ENCODE results near the gene TOP1. TPM values are rescaled to one million over a fixed set of nuclear protein-coding genes. Genes with fewer than 3 reads are reported as not detected.

Gene TOP1
- polyA plus RNA-seq, 2 of the 4 experiments (the other 2 are of a cell fraction) = 20.8 to 70.6 TPM

- ChIA-PET POLR2A (interaction anchor here (1.1 kb wide), 1 partner anchor 8 kb away, joined by 5 read pairs; no protein-coding TSS in a partner anchor), CTCF (interaction anchor here (0.6 to 7.9 kb wide), 28 partner anchors 7 to 286 kb away, joined by 3 to 103 read pairs (median 5); partner anchors contain the start of gene LPIN3)
- no peak for TF ChIP-seq ZFP36 (IDR thresholded peaks at IDR 0.05; ENCODE audit: borderline replicate concordance, partially characterized antibody)
- TF ChIP-seq EHMT2 (IDR thresholded peaks at IDR 0.05; ENCODE audit: low read depth) = no peak
- no peak overlapping the region for H3K4me2 ChIP-seq
- DNase-seq (ENCODE audit: low read depth in 1 of 2, low spot score in 1 of 2) (no peak), ATAC-seq (no peak), FAIRE-seq (no peak)
- WGBS (ENCODE audit: missing lambda C conversion rate) = 66% methylated on average over 8 of the region's 9 CpGs
- H3K4me1 ChIP-seq = peaks cover 7% of the 10 kb centered on the region
- no peak overlapping the region for H3K4me3 ChIP-seq
- H3K9me3 ChIP-seq = no peaks in the 10 kb centered on the region
- no peak overlapping the region for H3K27ac ChIP-seq
Measured at GRCh38 chr20:41134362-41135186, 106.0 kb downstream of the TOP1 start.

- Histone ChIP-seq H3K9me3 (no peaks in the 10 kb centered on the region), H3K4me2 (no peak overlapping the region), H3K4me1 (peaks cover 7% of the 10 kb centered on the region), H3K27ac (no peak overlapping the region), H3K4me3 (no peak overlapping the region)
- peak; percentile 44 to 72 for DNase-seq (ENCODE audit: low read depth in 1 of 2, low spot score in 1 of 2)
- TF ChIP-seq RAD21 (conservative IDR thresholded peaks at IDR 0.05 in 1 of 2, IDR thresholded peaks at IDR 0.05 in 1 of 2) (peak; percentile 59 to 61), CTCF (IDR thresholded peaks at IDR 0.05) (peak; percentile 76), SMC3 (IDR thresholded peaks at IDR 0.05) (peak; percentile 55), RFX5 (IDR thresholded peaks at IDR 0.05) (no peak)
- TF ChIP-seq, protein P1, sequence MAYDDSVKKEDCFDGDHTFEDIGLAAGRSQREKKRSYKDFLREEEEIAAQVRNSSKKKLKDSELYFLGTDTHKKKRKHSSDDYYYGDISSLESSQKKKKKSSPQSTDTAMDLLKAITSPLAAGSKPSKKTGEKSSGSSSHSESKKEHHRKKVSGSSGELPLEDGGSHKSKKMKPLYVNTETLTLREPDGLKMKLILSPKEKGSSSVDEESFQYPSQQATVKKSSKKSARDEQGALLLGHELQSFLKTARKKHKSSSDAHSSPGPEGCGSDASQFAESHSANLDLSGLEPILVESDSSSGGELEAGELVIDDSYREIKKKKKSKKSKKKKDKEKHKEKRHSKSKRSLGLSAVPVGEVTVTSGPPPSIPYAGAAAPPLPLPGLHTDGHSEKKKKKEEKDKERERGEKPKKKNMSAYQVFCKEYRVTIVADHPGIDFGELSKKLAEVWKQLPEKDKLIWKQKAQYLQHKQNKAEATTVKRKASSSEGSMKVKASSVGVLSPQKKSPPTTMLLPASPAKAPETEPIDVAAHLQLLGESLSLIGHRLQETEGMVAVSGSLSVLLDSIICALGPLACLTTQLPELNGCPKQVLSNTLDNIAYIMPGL (CRISPR knock-in tag; IDR thresholded peaks at IDR 0.05; ENCODE audit: borderline replicate concordance) = no peak
- FAIRE-seq = no peak
- WGBS (ENCODE audit: missing lambda C conversion rate) = 49% methylated on average over 13 of the region's 13 CpGs
- ATAC-seq = peak; percentile 41 to 71; a peak in 4 of 6 replicates
- CTCF ChIA-PET = interaction anchor here (0.6 to 7.9 kb wide), 29 partner anchors 8 to 214 kb away, joined by 3 to 103 read pairs (median 5); partner anchors contain the start of gene LPIN3
- POLR2A ChIA-PET = interaction anchor here (1.1 kb wide), 1 partner anchor 9 kb away, joined by 5 read pairs; no protein-coding TSS in a partner anchor
Measured at GRCh38 chr20:41135187-41135887, 106.7 kb downstream of the TOP1 start.

GRCh38 chr20:41135888-41136679, 107.5 kb downstream of the TOP1 start:
- ChIA-PET CTCF (interaction anchor here (0.7 to 7.9 kb wide), 24 partner anchors 9 to 214 kb away, joined by 3 to 103 read pairs (median 6); partner anchors contain the start of gene LPIN3), POLR2A (interaction anchor here (0.8 to 1.1 kb wide), 2 partner anchors 10 to 146 kb away, joined by 3 to 5 read pairs; no protein-coding TSS in a partner anchor)
- H3K9me3 ChIP-seq = no peaks in the 10 kb centered on the region
- ATAC-seq = peak in 1 of 2 experiments; percentile 1; a peak in 3 of 6 replicates
- H3K4me2 ChIP-seq = peak overlapping the region; percentile 98
- WGBS (ENCODE audit: missing lambda C conversion rate) = 63% methylated on average over 23 of the region's 23 CpGs
- H3K4me1 ChIP-seq = peaks cover 7% of the 10 kb centered on the region
- DNase-seq (ENCODE audit: low read depth in 1 of 2, low spot score in 1 of 2) = no peak
- H3K4me3 ChIP-seq = peak overlapping the region; percentile 89
- peak overlapping the region; percentile 86 to 91; a peak in 5 of 6 replicates for H3K27ac ChIP-seq
- TF ChIP-seq, protein P1 (CRISPR knock-in tag; IDR thresholded peaks at IDR 0.05; ENCODE audit: borderline replicate concordance) = no peak
- no peak for TF ChIP-seq EHMT2 (IDR thresholded peaks at IDR 0.05; ENCODE audit: low read depth)
- TF ChIP-seq MAX (IDR thresholded peaks at IDR 0.05) = no peak
- TF ChIP-seq HOXA7 (CRISPR knock-in tag; IDR thresholded peaks at IDR 0.05) = no peak
- no peak for TF ChIP-seq CBX8 (IDR thresholded peaks at IDR 0.05)
- no peak for TF ChIP-seq FOSL2 (IDR thresholded peaks at IDR 0.05)
- TF ChIP-seq FOSL2 (CRISPR knock-in tag; IDR thresholded peaks at IDR 0.05) = no peak
- no peak for TF ChIP-seq EP300 (IDR thresholded peaks at IDR 0.05)
- no peak for TF ChIP-seq CHD4 (IDR thresholded peaks at IDR 0.05; ENCODE audit: borderline replicate concordance)
- no peak for TF ChIP-seq ZNF302 (CRISPR knock-in tag; IDR thresholded peaks at IDR 0.05)
- TF ChIP-seq HDAC2 (IDR thresholded peaks at IDR 0.05) = no peak
- TF ChIP-seq RFX5 (IDR thresholded peaks at IDR 0.05) = no peak
- TF ChIP-seq SREBF2 (IDR thresholded peaks at IDR 0.05) = no peak
- no peak for TF ChIP-seq MYC (IDR thresholded peaks at IDR 0.05; ENCODE audit: borderline replicate concordance, low read length)
- TF ChIP-seq CBX2 (IDR thresholded peaks at IDR 0.05; ENCODE audit: borderline replicate concordance, low read depth) = no peak
- TF ChIP-seq KDM5A (IDR thresholded peaks at IDR 0.05) = no peak
- TF ChIP-seq TP53 (CRISPR knock-in tag; IDR thresholded peaks at IDR 0.05) = no peak
- TF ChIP-seq JUNB (IDR thresholded peaks at IDR 0.05) = no peak
- no peak for TF ChIP-seq FOSB (CRISPR knock-in tag; IDR thresholded peaks at IDR 0.05)
- no peak for TF ChIP-seq MAZ (IDR thresholded peaks at IDR 0.05; ENCODE audit: borderline replicate concordance, low read depth, low read length)
- no peak for FAIRE-seq

Measured in A549 (cell line).